Activated T-cell treated with anti-CD3 and anti-CD28 coated beads for 4 hours (primary cell): ENCODE measurements around the gene ANO3.
"Not testable (repeated sequence)": the region's sequence is repeated elsewhere in the genome, so short reads cannot be mapped to it uniquely, and the experiment has no call there.

Source experiments
- DNase-seq: peaks from one replicate; pipeline ENCODE4 v3.0.0-alpha.2; 2020

Gene ANO3

GRCh38 chr11:26331911-26332571, at the start of gene ANO3:
Gene ANO3, plus strand, starts transcription at chr11:26332130. Its CDS starts 146 bp downstream, at chr11:26332276.
- no peak for DNase-seq

- no peak for DNase-seq
Measured at GRCh38 chr11:26283852-26284408, 48.0 kb upstream of the ANO3 start.

GRCh38 chr11:26285608-26286007, 46.3 kb upstream of the ANO3 start:
- no peak for DNase-seq

GRCh38 chr11:26286472-26287066, 45.4 kb upstream of the ANO3 start:
- no peak for DNase-seq

DNA sequence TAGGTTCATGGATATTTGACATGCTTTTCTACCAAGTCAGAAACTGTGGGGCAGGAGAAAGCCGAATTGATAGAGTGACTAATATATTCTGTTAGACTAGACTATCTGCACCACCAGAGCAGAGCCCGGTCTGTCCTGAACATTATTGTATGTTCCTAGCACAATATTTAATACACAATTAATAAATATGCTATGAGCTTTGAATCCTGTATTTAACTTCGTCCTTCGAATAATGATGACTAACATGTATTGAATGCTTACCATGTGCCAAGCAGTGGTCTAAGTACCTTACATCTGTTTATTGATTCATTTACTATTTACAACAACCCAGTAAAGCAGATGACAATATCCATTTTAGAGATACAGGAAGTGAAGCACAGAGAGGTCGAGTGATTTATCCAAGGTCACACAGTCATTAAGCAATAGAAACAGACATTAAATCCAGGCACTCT, 44.8 kb upstream of the ANO3 start:
- no peak for DNase-seq

- no peak for DNase-seq
Measured at GRCh38 chr11:26297189-26297975, 34.5 kb upstream of the ANO3 start.

- DNase-seq, result not testable (repeated sequence)
Measured at GRCh38 chr11:26316372-26316771, 15.6 kb upstream of the ANO3 start.

DNA sequence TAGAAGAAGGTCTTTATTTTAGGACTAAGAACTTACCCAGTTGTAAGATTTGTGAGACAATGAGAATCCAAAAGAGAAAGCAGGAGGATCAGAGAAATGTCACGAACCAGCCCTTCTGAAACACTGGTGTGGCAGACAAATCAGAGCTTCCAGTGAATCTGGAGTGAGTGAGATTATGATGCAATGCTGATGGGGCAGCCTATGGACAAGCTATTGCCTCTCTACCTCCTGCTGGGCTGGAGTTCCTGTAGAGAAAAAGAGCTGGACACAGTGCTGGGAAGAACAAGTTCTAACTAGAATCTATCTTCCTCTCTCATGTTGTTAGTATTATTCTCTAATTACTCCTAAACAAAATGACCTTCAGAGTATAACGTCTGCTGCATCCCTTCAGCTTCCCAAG, 12.0 kb upstream of the ANO3 start:
- no peak for DNase-seq

- no peak for DNase-seq
Measured at GRCh38 chr11:26321516-26321915, 10.4 kb upstream of the ANO3 start.

DNA sequence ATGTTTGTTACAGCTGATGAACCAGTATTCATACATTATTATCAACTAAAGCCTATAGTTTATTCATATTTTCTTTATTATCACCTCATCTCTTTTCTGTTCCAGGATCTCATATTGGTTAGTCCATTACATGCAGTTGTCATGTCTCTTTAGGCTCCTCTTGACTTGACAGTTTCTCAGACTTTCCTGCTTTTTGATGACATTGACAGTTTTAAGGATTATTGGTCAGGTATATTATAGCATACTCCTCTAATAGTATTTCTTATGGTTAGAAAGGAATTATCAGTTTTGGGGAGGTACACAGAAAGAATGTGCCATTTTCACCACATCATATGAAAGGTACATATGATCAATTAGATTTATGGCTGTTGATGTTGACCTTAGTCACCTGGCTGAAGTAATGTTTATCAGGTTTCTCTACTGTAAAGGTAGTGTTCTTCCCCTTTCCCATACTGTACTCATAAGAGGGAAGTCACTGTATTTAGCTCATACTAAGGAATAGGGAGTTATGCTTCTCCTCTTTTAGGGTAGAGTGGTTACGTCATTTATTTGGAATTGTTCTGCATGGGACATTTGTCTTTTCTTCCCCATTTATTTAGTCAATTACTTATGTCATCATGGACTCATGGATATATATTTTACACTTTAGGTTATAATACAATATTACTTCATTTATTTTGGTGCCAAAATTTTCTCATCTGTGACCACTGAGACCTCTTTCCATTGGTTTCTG, 9.4 kb upstream of the ANO3 start:
- DNase-seq, result no peak

GRCh38 chr11:26323837-26324236, 8.1 kb upstream of the ANO3 start:
- no peak for DNase-seq

DNA sequence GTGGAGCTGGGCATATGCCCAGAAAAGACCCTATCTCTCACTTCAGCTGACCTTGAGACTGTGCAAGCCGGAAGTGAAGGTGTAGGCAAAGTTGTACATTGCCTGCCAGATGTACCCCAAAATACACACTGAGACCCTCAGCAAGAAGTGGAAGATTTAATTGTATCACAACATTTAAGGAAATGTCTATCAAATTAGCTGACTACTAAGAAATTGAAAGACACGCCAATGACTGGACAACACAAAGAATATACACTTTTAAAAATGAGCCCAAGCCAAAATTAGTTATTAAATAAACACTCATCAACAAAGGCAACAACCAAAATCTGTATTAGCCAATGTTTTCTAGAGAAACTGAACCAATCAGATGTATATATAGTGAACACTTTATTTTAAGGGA, 7.7 kb upstream of the ANO3 start:
- DNase-seq, result no peak

DNA sequence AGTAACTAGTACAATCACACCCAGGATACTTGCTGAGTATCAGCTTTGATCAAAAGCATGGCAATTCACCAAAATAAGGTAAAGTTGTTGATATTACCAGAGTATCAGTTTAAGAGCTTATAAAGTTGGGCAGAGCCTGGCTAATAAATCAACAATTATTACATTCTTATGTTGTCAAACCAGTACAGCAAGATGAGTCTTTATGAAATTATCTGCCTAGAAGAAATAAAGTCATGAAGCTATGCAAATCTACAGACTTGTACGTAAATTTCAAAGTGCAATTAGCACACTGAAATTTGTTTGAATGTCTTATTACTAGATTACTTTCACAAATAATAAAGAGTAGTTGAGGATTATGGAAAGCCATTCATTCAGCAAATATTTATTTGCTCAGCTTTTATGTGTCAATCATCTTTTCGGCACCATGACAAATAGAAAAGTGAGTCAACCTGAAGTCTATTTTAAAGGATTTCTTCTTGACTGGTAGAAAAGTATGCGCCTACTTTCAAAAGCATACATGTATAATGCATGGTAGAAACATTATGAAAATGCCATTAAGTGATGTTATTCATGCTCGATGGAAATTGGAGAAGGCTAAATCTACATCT, 5.0 kb upstream of the ANO3 start:
- DNase-seq, result no peak

DNA sequence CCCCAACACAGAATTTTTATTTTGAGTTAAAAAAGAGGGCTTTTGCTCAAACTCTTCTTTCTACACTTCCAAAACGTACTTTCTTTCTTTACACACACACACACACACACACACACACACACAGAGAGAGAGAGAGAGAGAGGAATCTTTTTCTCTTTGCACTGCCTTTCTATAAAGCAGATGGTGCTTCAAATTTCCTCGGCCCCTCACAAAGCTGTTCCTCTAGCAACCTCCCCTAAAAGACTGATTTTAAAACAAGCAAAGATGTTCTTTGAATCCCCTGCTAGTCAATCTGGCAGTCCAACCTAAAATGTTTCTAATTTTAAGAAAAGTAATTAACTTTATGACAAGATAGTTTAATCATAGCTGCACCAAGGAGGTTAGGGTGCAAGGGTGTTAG, 2.7 kb upstream of the ANO3 start:
- DNase-seq, result no peak

- no peak for DNase-seq
Measured at GRCh38 chr11:26330262-26330661, 1.7 kb upstream of the ANO3 start.

- no peak for DNase-seq
Measured at GRCh38 chr11:26332572-26332915, 614 bp downstream of the ANO3 start.

- no peak for DNase-seq
Measured at GRCh38 chr11:26333906-26334305, 2.0 kb downstream of the ANO3 start.

DNA sequence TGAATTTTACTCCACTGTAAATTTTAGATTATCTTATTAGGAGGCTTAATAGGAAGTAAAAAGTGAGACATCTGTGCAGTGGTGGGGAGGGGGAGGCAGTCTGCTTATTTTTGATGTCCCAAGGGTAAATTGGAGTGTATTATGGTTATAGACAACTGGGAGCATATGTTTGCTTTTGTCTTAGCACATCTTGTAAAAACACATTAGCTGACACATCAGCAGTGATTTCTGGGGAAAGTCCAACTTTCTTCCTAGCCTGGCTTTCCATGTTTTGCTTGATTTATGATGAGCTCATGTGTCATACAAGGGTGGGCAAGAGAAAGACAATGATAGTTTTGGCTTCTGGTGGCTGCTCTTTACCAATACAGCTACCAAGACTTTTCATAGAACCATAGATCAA, 4.0 kb downstream of the ANO3 start:
- no peak for DNase-seq

DNA sequence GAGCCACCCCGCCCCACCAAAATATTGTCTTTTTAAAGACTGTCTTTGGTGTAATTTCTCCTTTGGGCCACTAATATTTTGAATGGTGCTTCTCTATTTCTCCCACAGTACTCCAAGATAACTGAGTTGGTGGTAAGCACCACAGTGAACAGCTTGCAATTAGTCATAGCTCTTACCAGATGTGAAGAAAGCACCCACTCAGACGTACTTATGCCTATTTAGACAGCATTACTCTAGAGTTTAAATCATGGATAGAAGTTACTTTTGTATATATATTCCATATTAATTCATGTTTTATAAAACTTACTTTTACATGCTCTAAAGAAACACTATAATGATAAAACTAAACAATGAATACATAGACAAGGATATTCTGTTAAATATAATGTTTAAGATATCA, 12.7 kb downstream of the ANO3 start:
- no peak for DNase-seq

GRCh38 chr11:26348776-26349175, 16.8 kb downstream of the ANO3 start:
- no peak for DNase-seq

- no peak for DNase-seq
Measured at GRCh38 chr11:26350002-26350401, 18.1 kb downstream of the ANO3 start.

- no peak for DNase-seq
Measured at GRCh38 chr11:26353010-26353409, 21.1 kb downstream of the ANO3 start.

DNA sequence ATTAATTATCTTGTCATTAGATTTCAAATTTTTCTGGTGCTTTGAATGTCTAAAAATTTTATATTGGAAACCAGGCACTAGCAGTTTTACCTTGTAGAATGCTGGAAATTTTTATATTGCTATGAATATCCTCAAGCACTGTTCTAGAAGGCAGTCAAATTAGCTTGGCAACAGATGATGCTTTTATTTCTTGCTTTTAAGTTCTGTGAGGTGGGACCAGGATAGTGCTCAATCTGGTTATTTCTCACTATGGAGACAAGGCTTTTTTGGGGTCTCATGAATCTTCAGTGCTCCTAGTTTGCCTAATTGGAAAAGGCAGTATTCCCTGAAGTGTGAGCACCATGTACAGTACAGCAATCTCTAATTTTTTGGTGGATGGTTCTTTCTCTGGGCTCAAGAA, 27.1 kb downstream of the ANO3 start:
- no peak for DNase-seq
